ENCODE results near the gene TRA2B.

The TRA2B gene

GRCh38 chr3:185960522-185961288 lies 22.9 kb upstream of the TRA2B start:
- no peak overlapping the region for H2BK12ac ChIP-seq (ENCODE audit: low read length)
- H3K27ac ChIP-seq (replicated peaks; ENCODE audit: low read length) = no peak overlapping the region
- no peak overlapping the region for H2BK120ac ChIP-seq (ENCODE audit: low read depth, low read length)
- H2BK15ac ChIP-seq (ENCODE audit: low read length) = no peak overlapping the region
- no peak overlapping the region for H3K23ac ChIP-seq (ENCODE audit: low read depth, low read length, poor library complexity)
- no peak overlapping the region for H2AK5ac ChIP-seq (ENCODE audit: low read depth, low read length)
- no peak overlapping the region for H2BK5ac ChIP-seq (ENCODE audit: low read length)
- peaks cover 0 to 15% (median 0%) of the 10 kb centered on the region in 3 experiments for H3K27me3 ChIP-seq (ENCODE audit: control insufficient read depth in 3 of 3, insufficient read depth in 3 of 3, low read depth in 1 of 3, low read length in 3 of 3)
- no peak overlapping the region for H3K4me3 ChIP-seq (ENCODE audit: low read length in 2 of 2)
- no peak overlapping the region for H4K8ac ChIP-seq (ENCODE audit: low read depth, low read length)
- H3K4ac ChIP-seq (ENCODE audit: low read length) = no peak overlapping the region
- H3K18ac ChIP-seq (ENCODE audit: low read length) = no peak overlapping the region
- H3K9ac ChIP-seq (ENCODE audit: low read depth, low read length, poor library complexity) = no peak overlapping the region
- no peak overlapping the region for H3K14ac ChIP-seq (ENCODE audit: low read length)
- WGBS, 2 donors (ENCODE audit: extremely low coverage in 2 of 2, insufficient read length in 2 of 2, insufficient replicate concordance in 1 of 2) = no CpG with 5 or more reads among the region's 4 CpGs
- H3K79me1 ChIP-seq (ENCODE audit: low read depth, low read length) = no peaks in the 10 kb centered on the region
- H3K36me3 ChIP-seq (replicated peaks in 1 of 2; ENCODE audit: control insufficient read depth in 2 of 2, insufficient read depth in 2 of 2, low read length in 2 of 2) = no peaks in the 10 kb centered on the region
- H3K4me1 ChIP-seq (ENCODE audit: control insufficient read depth in 2 of 2, insufficient read depth in 1 of 2, low read depth in 1 of 2, low read length in 2 of 2) = peaks cover 0 to 4% of the 10 kb centered on the region in 2 donors
- no peak overlapping the region for H3K4me2 ChIP-seq (ENCODE audit: insufficient read depth, low read length, poor library complexity, severe bottlenecking)
- no peak for DNase-seq (ENCODE audit: low spot score)
- H2AFZ ChIP-seq (ENCODE audit: low read length) = no peak overlapping the region
- H4K91ac ChIP-seq (ENCODE audit: low read depth, low read length, poor library complexity) = no peak overlapping the region
- H3K9me3 ChIP-seq (replicated peaks in 1 of 2; ENCODE audit: control insufficient read depth in 2 of 2, insufficient read depth in 1 of 2, low read depth in 1 of 2, low read length in 2 of 2) = peaks cover 0 to 4% of the 10 kb centered on the region in 2 donors

GRCh38 chr3:185959609-185960521 lies 22.1 kb upstream of the TRA2B start:
- H3K4me1 ChIP-seq (ENCODE audit: control insufficient read depth in 2 of 2, insufficient read depth in 1 of 2, low read depth in 1 of 2, low read length in 2 of 2) = peaks cover 0 to 4% of the 10 kb centered on the region in 2 donors
- DNase-seq (ENCODE audit: low spot score) = no peak
- no peak overlapping the region for H3K23ac ChIP-seq (ENCODE audit: low read depth, low read length, poor library complexity)
- H3K4me2 ChIP-seq (ENCODE audit: insufficient read depth, low read length, poor library complexity, severe bottlenecking) = no peak overlapping the region
- H3K14ac ChIP-seq (ENCODE audit: low read length) = no peak overlapping the region
- H3K18ac ChIP-seq (ENCODE audit: low read length) = no peak overlapping the region
- no peak overlapping the region for H2BK12ac ChIP-seq (ENCODE audit: low read length)
- H4K8ac ChIP-seq (ENCODE audit: low read depth, low read length) = no peak overlapping the region
- no peak overlapping the region for H3K4me3 ChIP-seq (ENCODE audit: low read length in 2 of 2)
- peaks cover 0 to 4% of the 10 kb centered on the region in 2 donors for H3K9me3 ChIP-seq (replicated peaks in 1 of 2; ENCODE audit: control insufficient read depth in 2 of 2, insufficient read depth in 1 of 2, low read depth in 1 of 2, low read length in 2 of 2)
- no peak overlapping the region for H3K27ac ChIP-seq (replicated peaks; ENCODE audit: low read length)
- no peak overlapping the region for H4K91ac ChIP-seq (ENCODE audit: low read depth, low read length, poor library complexity)
- no peak overlapping the region for H2BK15ac ChIP-seq (ENCODE audit: low read length)
- no peak overlapping the region for H2BK120ac ChIP-seq (ENCODE audit: low read depth, low read length)
- H3K27me3 ChIP-seq (ENCODE audit: control insufficient read depth in 3 of 3, insufficient read depth in 3 of 3, low read depth in 1 of 3, low read length in 3 of 3) = peaks cover 0 to 15% (median 0%) of the 10 kb centered on the region in 3 experiments
- no peaks in the 10 kb centered on the region for H3K36me3 ChIP-seq (replicated peaks in 1 of 2; ENCODE audit: control insufficient read depth in 2 of 2, insufficient read depth in 2 of 2, low read length in 2 of 2)
- no CpG with 5 or more reads among the region's 5 CpGs for WGBS, 2 donors (ENCODE audit: extremely low coverage in 2 of 2, insufficient read length in 2 of 2, insufficient replicate concordance in 1 of 2)
- H2AFZ ChIP-seq (ENCODE audit: low read length) = peak overlapping the region; percentile 23
- no peak overlapping the region for H3K9ac ChIP-seq (ENCODE audit: low read depth, low read length, poor library complexity)
- H3K79me1 ChIP-seq (ENCODE audit: low read depth, low read length) = no peaks in the 10 kb centered on the region
- H2BK5ac ChIP-seq (ENCODE audit: low read length) = no peak overlapping the region
- H2AK5ac ChIP-seq (ENCODE audit: low read depth, low read length) = no peak overlapping the region
- no peak overlapping the region for H3K4ac ChIP-seq (ENCODE audit: low read length)

- Histone ChIP-seq H3K18ac (ENCODE audit: low read length) (no peak overlapping the region), H4K8ac (ENCODE audit: low read depth, low read length) (no peak overlapping the region), H3K4ac (ENCODE audit: low read length) (no peak overlapping the region), H2AFZ (ENCODE audit: low read length) (no peak overlapping the region), H2BK12ac (ENCODE audit: low read length) (no peak overlapping the region), H2BK15ac (ENCODE audit: low read length) (no peak overlapping the region), H3K4me1 (ENCODE audit: control insufficient read depth in 2 of 2, insufficient read depth in 1 of 2, low read depth in 1 of 2, low read length in 2 of 2) (peaks cover 0 to 4% of the 10 kb centered on the region in 2 donors), H3K9me3 (replicated peaks in 1 of 2; ENCODE audit: control insufficient read depth in 2 of 2, insufficient read depth in 1 of 2, low read depth in 1 of 2, low read length in 2 of 2) (peaks cover 0 to 4% of the 10 kb centered on the region in 2 donors), H3K4me2 (ENCODE audit: insufficient read depth, low read length, poor library complexity, severe bottlenecking) (no peak overlapping the region), H3K9ac (ENCODE audit: low read depth, low read length, poor library complexity) (no peak overlapping the region), H3K14ac (ENCODE audit: low read length) (no peak overlapping the region), H3K27ac (replicated peaks; ENCODE audit: low read length) (no peak overlapping the region), H3K36me3 (replicated peaks in 1 of 2; ENCODE audit: control insufficient read depth in 2 of 2, insufficient read depth in 2 of 2, low read length in 2 of 2) (no peaks in the 10 kb centered on the region), H4K91ac (ENCODE audit: low read depth, low read length, poor library complexity) (no peak overlapping the region), H3K27me3 (ENCODE audit: control insufficient read depth in 3 of 3, insufficient read depth in 3 of 3, low read depth in 1 of 3, low read length in 3 of 3) (peaks cover 0 to 15% (median 0%) of the 10 kb centered on the region in 3 experiments), H3K79me1 (ENCODE audit: low read depth, low read length) (no peaks in the 10 kb centered on the region), H3K23ac (ENCODE audit: low read depth, low read length, poor library complexity) (no peak overlapping the region), H2BK120ac (ENCODE audit: low read depth, low read length) (no peak overlapping the region), H2AK5ac (ENCODE audit: low read depth, low read length) (no peak overlapping the region), H2BK5ac (ENCODE audit: low read length) (no peak overlapping the region), H3K4me3 (ENCODE audit: low read length in 2 of 2) (no peak overlapping the region)
- WGBS, 2 donors (ENCODE audit: extremely low coverage in 2 of 2, insufficient read length in 2 of 2, insufficient replicate concordance in 1 of 2) = no CpG with 5 or more reads among the region's 2 CpGs
- no peak for DNase-seq (ENCODE audit: low spot score)
Observed at GRCh38 chr3:185958626-185959025, 20.8 kb upstream of the TRA2B start.

GRCh38 chr3:185956244-185956643 lies 18.4 kb upstream of the TRA2B start:
- Histone ChIP-seq H2AK5ac (ENCODE audit: low read depth, low read length) (no peak overlapping the region), H2BK12ac (ENCODE audit: low read length) (no peak overlapping the region), H4K8ac (ENCODE audit: low read depth, low read length) (no peak overlapping the region), H2AFZ (ENCODE audit: low read length) (no peak overlapping the region), H3K18ac (ENCODE audit: low read length) (no peak overlapping the region), H2BK15ac (ENCODE audit: low read length) (no peak overlapping the region), H3K4me1 (ENCODE audit: control insufficient read depth in 2 of 2, insufficient read depth in 1 of 2, low read depth in 1 of 2, low read length in 2 of 2) (peaks cover 0 to 4% of the 10 kb centered on the region in 2 donors), H3K36me3 (replicated peaks in 1 of 2; ENCODE audit: control insufficient read depth in 2 of 2, insufficient read depth in 2 of 2, low read length in 2 of 2) (no peaks in the 10 kb centered on the region), H3K23ac (ENCODE audit: low read depth, low read length, poor library complexity) (no peak overlapping the region), H3K27me3 (ENCODE audit: control insufficient read depth in 3 of 3, insufficient read depth in 3 of 3, low read depth in 1 of 3, low read length in 3 of 3) (peaks cover 0 to 5% (median 0%) of the 10 kb centered on the region in 3 experiments), H4K91ac (ENCODE audit: low read depth, low read length, poor library complexity) (no peak overlapping the region), H3K79me1 (ENCODE audit: low read depth, low read length) (no peaks in the 10 kb centered on the region), H3K4ac (ENCODE audit: low read length) (no peak overlapping the region), H3K27ac (replicated peaks; ENCODE audit: low read length) (no peak overlapping the region), H3K9ac (ENCODE audit: low read depth, low read length, poor library complexity) (no peak overlapping the region), H2BK5ac (ENCODE audit: low read length) (no peak overlapping the region), H3K9me3 (replicated peaks in 1 of 2; ENCODE audit: control insufficient read depth in 2 of 2, insufficient read depth in 1 of 2, low read depth in 1 of 2, low read length in 2 of 2) (peaks cover 2 to 4% of the 10 kb centered on the region in 2 donors), H3K4me2 (ENCODE audit: insufficient read depth, low read length, poor library complexity, severe bottlenecking) (no peak overlapping the region), H3K14ac (ENCODE audit: low read length) (no peak overlapping the region), H3K4me3 (ENCODE audit: low read length in 2 of 2) (no peak overlapping the region), H2BK120ac (ENCODE audit: low read depth, low read length) (no peak overlapping the region)
- DNase-seq (ENCODE audit: low spot score) = no peak
- WGBS, 2 donors (ENCODE audit: extremely low coverage in 2 of 2, insufficient read length in 2 of 2, insufficient replicate concordance in 1 of 2) = no CpG with 5 or more reads among the region's 3 CpGs

Measured in neuronal stem cell (in vitro differentiated cells).